Measurements from ENCODE around the gene SPSB1. TPM values are rescaled to one million over a fixed set of nuclear protein-coding genes. Genes with fewer than 3 reads are reported as not detected.

SPSB1 gene
- total and polyA plus RNA-seq, 2 of the 4 experiments (the other 2 are of a cell fraction) = 16.7 to 19.8 TPM

DNA sequence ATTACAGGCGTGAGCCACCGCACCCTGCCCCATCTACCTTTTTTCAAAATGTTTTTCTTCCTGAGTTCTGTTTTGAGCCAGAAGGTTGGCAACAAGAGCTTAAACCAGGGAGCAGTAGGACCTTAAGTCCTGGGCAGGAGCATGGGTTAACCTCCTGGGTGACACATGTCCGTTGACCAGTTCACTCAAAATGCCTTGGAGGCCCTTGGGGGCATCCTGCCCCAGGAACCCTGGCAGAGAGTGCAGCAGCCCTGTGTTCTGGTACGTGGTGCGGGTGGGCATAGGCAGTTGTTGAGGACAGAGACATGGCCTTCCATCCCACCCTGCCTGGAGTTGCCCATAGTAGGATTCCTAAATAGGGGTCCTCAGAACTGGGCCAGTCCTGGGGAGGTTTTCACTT lies 46.5 kb upstream of the SPSB1 start:
- dilution Hi-C loops (cut with HindIII; ENCODE audit: low sequenced_read_pairs, unreplicated experiment) = no loop called here
- POLR2A ChIA-PET (ENCODE audit: unreplicated experiment) = no interaction called here
- Histone ChIP-seq H3K4me1 (ENCODE audit: control insufficient read depth, insufficient read depth, low read length) (peaks cover 18% of the 10 kb centered on the region; the same call in 1 of the 2 replicates), H3K27ac (ENCODE audit: insufficient read depth, low read length) (no peak overlapping the region), H2BK5ac (ENCODE audit: low read depth, low read length, poor library complexity, severe bottlenecking) (no peak overlapping the region), H3K4me3 (ENCODE audit: insufficient read depth, low read depth, low read length) (no peak overlapping the region), H2AK9ac (replicated peaks; ENCODE audit: low read depth, low read length, poor library complexity) (no peak overlapping the region), H3K79me1 (ENCODE audit: low read depth in 1 of 2, low read length in 2 of 2) (peaks cover 0 to 37% of the 10 kb centered on the region in 2 experiments; a peak in 2 of 4 replicates), H3K4ac (ENCODE audit: low read depth, low read length) (no peak overlapping the region), H3K14ac (replicated peaks; ENCODE audit: low read depth, low read length) (no peak overlapping the region), H3K9me3 (ENCODE audit: control insufficient read depth, insufficient read depth, low read length) (no peaks in the 10 kb centered on the region), H3K18ac (ENCODE audit: low read depth, low read length) (no peak overlapping the region), H3K9ac (ENCODE audit: low read depth, low read length) (no peak overlapping the region), H3K9me1 (ENCODE audit: insufficient read depth, low read length) (peaks cover 20% of the 10 kb centered on the region; the same call in 1 of the 2 replicates), H2BK120ac (ENCODE audit: low read depth, low read length) (no peak overlapping the region), H4K5ac (ENCODE audit: low read depth, low read length) (no peak overlapping the region), H3K56ac (ENCODE audit: extremely low read depth, insufficient read depth, low read length) (no peak overlapping the region), H4K8ac (ENCODE audit: low read depth in 2 of 2, low read length in 2 of 2) (no peak overlapping the region), H2AFZ (replicated peaks; ENCODE audit: low read length, poor library complexity) (no peak overlapping the region), H2AK5ac (ENCODE audit: low read depth, low read length) (no peak overlapping the region), H2BK15ac (ENCODE audit: low read depth, low read length) (no peak overlapping the region), H2BK20ac (ENCODE audit: low read depth, low read length) (no peak overlapping the region), H4K20me1 (ENCODE audit: insufficient read depth, low read length) (peaks cover 6% of the 10 kb centered on the region; the same call in 1 of the 2 replicates), H3K4me2 (ENCODE audit: low read depth, low read length) (no peak overlapping the region), H3K23ac (ENCODE audit: low read depth, low read length) (no peak overlapping the region), H4K91ac (ENCODE audit: insufficient read depth, low read depth, low read length) (no peak overlapping the region), H3K36me3 (ENCODE audit: control insufficient read depth, insufficient read depth, low read length) (peaks cover 17% of the 10 kb centered on the region; the same call in 1 of the 2 replicates), H3K27me3 (ENCODE audit: control insufficient read depth, insufficient read depth, low read length) (no peaks in the 10 kb centered on the region)
- BruUV-seq (replicated peaks) = no TSS peak
- DNase-seq (no peak), ATAC-seq (ENCODE audit: low read depth) (no peak)
- intact Hi-C loops (cut with micrococcal nuclease) = no loop called here
- WGBS, 2 experiments (ENCODE audit: extremely low coverage in 2 of 2, insufficient read length in 1 of 2) = 90% methylated on average over 2 of the region's 5 CpGs; no CpG with 5 or more reads in 1 of the 2 experiments
- in situ Hi-C loops (cut with MboI; ENCODE audit: low sequenced_read_pairs) = no loop called here
- TF ChIP-seq, protein P1, sequence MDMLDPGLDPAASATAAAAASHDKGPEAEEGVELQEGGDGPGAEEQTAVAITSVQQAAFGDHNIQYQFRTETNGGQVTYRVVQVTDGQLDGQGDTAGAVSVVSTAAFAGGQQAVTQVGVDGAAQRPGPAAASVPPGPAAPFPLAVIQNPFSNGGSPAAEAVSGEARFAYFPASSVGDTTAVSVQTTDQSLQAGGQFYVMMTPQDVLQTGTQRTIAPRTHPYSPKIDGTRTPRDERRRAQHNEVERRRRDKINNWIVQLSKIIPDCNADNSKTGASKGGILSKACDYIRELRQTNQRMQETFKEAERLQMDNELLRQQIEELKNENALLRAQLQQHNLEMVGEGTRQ (IDR thresholded peaks at IDR 0.05; ENCODE audit: low read depth, low read length) = no peak
- TF ChIP-seq FOS (IDR thresholded peaks at IDR 0.05; ENCODE audit: low read depth, low read length) = no peak
- TF ChIP-seq RCOR1 (IDR thresholded peaks at IDR 0.05; ENCODE audit: insufficient replicate concordance, low read length) = no peak
- TF ChIP-seq MXI1 (IDR thresholded peaks at IDR 0.05; ENCODE audit: borderline replicate concordance, low read depth, low read length) = no peak
- no peak for TF ChIP-seq MAFK (IDR thresholded peaks at IDR 0.05; ENCODE audit: low read depth, low read length)
- no peak for TF ChIP-seq CEBPB (IDR thresholded peaks at IDR 0.05; ENCODE audit: low read depth, low read length)
- TF ChIP-seq, protein P2, sequence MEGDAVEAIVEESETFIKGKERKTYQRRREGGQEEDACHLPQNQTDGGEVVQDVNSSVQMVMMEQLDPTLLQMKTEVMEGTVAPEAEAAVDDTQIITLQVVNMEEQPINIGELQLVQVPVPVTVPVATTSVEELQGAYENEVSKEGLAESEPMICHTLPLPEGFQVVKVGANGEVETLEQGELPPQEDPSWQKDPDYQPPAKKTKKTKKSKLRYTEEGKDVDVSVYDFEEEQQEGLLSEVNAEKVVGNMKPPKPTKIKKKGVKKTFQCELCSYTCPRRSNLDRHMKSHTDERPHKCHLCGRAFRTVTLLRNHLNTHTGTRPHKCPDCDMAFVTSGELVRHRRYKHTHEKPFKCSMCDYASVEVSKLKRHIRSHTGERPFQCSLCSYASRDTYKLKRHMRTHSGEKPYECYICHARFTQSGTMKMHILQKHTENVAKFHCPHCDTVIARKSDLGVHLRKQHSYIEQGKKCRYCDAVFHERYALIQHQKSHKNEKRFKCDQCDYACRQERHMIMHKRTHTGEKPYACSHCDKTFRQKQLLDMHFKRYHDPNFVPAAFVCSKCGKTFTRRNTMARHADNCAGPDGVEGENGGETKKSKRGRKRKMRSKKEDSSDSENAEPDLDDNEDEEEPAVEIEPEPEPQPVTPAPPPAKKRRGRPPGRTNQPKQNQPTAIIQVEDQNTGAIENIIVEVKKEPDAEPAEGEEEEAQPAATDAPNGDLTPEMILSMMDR (conservative IDR thresholded peaks at IDR 0.05; ENCODE audit: low read depth, low read length) = no peak
- TF ChIP-seq CHD1 (IDR thresholded peaks at IDR 0.05; ENCODE audit: low read depth, low read length) = no peak
- CTCF ChIA-PET = no interaction called here

Measured in IMR-90 (cell line).